Renal cortical epithelial cell (primary cell): Measurements from ENCODE around the gene TMED8. TPM values are rescaled to one million over a fixed set of nuclear protein-coding genes. Genes with fewer than 3 reads are reported as not detected.
A peak's percentile ranks its signal among the peaks of the same experiment; 100 is the strongest.
"Not testable (repeated sequence)": the region's sequence is repeated elsewhere in the genome, so short reads cannot be mapped to it uniquely, and the experiment has no call there.

ENCODE experiments used
- DNase-seq: peaks from one replicate; pipeline ENCODE4 v3.0.0-alpha.2; 2011; ENCODE audit warnings: low read depth
- total RNA-seq: library from RNA; depleted of rRNA; stranded (reverse); fragments of >200 nt; gene quantifications from 2 replicates; pipeline ENCODE4 v1.2.3, GENCODE V29; 2014

Gene TMED8
- total RNA-seq, 1 donor from 2014 or later, result 22.1 TPM

GRCh38 chr14:77322250-77322902, 54.5 kb downstream of the TMED8 start:
- no peak for DNase-seq

- peak; percentile 71 for DNase-seq
Measured at GRCh38 chr14:77320238-77320935, 56.5 kb downstream of the TMED8 start, which contains the start of gene POMT2. Gene POMT2 (minus strand): TSS chr14:77320883. CDS start chr14:77320681, 202 bp downstream.

GRCh38 chr14:77319422-77319821, 57.5 kb downstream of the TMED8 start:
- DNase-seq, result peak; percentile 51

GRCh38 chr14:77318756-77319155, 58.1 kb downstream of the TMED8 start:
- not testable (repeated sequence) for DNase-seq

DNA sequence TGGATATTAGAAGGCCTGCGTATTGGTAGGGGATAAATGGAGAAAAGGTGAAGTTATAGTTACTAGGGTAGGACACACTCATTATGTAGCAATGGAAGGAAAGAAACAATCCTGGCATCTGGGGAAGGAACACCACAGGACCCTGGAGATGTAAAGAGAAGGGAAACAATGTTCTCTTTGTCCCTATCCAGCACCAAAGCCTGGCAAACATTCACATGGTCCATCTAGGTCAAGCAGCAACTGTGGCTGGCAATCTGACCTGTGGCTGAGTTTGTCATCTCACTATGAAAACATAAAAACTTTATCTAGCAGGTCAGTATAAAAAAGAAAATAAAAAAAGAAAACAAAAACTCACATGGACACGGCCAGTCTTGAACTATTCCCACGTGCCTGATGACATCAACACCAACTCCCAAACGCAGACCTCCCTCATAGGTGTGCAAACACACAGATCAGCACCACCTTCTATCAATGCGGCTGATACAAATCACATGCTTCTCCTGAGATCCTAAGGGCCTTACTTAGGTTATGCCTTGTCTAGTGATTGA, 58.8 kb downstream of the TMED8 start:
- no peak for DNase-seq

- peak; percentile 45 for DNase-seq
Measured at GRCh38 chr14:77316872-77317301, 60.0 kb downstream of the TMED8 start.

DNA sequence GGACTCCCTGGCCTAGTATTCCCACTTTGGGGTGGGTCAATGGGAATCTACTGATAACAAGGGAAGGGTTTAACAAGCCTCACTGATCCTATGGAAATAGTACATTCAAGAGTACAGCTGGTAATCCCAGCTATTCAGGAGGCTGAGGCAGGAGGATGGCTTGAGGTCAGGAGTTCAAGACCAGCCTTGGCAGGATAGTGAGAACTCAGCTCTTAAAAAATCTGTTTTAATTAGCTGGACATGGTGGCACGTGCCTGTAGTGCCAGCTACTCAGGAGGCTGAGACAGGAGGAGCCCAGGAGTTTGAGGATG, 60.7 kb downstream of the TMED8 start:
- DNase-seq, result no peak

DNA sequence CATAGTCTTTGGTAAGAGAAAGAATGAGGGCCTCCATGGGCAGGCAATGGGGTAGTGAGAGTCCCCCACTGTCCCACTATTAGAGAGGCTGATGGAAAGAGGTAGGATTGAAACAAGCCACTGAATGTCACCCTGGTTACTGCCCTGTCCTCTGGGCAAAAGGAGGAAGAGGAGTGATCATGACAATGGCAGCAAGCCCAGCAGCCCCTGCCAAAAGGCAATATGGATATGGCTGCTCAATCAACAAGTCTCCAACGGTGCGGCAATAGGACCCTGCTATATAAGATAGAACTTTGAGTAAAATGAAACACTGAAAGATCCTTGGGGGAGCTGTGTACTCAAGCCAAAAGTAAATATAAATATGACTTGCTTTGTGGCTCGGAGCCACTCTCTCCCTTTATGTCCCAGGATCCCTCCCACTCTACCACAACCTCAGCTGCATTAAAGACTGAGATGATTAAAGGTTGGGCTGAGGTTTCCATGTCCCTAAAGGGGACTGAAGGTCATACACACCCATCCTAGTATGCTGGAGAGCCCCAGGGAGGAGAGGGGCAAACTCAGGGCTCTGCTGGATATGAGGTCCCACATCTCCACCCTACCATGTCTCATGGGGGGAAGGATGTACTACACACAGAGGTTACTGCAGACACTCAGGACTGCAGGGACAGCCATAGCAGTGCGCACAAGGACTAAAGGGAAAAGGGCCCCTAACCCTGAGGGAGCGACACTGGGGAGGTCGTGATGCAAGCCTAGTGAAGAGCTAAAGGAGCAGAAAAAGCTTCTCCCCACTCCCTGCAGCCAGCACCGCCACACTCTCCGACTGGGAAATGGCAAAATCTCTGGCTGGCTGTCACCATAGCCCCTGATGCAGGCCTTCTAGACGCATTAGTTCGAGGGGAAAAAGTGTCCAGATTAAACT, 62.1 kb downstream of the TMED8 start:
- DNase-seq, result no peak

DNA sequence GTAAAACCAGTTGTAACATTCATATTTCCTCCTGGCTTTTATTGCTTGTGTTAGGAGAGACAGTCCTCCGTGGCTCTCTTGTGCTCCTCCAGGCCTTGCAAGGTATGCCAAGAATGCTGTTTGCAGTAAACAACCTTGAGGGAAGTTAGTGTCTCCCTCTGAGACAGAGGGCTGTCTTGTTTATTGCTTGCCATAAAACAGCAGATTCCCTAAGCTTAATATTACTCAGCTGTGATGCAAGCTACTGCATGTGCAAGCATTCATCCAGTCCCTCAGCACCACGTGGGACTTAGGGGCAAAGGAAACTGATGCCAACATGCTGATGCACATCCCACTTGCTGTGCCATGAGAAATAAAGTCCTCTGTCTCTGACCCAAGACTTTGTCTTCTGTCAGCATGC, 62.9 kb downstream of the TMED8 start:
- DNase-seq, result peak; percentile 96

DNA sequence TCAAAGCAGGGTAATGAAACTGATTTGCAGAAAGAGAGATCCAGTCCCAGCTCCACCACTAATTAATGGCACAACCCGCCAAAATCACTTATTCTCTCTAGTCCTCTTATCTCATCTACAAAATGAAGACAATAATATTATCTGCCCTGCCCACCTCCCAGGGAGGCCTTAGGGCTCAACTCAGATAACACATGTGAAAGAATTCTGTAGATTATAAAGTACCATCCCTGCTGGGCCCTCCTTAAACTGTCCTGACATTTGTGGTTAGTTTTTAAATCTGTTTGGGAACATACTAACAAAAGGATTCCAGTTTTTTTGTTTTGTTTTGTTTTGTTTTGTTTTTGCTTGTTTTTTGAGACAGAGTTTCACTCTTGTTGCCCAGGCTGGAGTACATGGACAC, 63.5 kb downstream of the TMED8 start:
- no peak for DNase-seq

- DNase-seq, result no peak
Measured at GRCh38 chr14:77311217-77311616, 65.7 kb downstream of the TMED8 start.

DNA sequence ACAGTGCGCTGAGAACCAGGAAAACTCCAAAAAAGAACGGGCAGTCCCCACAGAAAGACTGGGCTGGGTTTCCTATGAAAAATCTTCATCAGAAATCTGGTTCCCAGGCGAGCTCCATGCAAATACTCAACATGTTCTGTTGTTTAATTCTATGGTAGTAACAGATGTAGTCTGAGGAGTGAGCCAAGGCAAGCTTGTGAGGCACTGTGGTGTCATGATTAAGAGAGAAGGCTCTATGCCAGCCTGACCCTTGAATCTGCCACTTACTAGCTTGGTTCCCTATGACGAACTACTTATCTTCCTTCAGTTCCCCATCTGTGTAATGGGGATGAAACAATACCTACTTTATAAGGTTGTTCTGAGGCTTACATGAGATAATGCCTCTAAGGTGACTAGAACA, 66.9 kb downstream of the TMED8 start:
- DNase-seq, result no peak

DNA sequence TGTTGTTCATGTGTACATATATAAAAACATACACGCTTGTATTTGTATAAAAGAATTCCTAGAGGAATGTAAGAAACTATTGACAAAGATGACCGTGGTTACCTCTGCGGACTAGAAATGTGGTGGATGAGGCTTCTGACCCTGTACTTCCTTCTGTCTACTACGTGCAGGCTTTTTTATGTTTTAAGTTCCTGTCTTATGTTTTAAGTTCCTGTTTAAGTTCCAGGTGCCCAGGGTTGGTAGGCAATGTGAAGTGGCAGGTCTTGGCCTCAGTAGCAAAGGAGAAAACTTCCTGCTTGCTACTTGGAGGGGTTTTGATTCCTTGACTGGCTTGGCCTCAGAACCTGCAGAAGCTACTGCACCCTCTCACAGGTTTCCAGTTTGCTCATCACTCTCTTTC, 67.8 kb downstream of the TMED8 start:
- DNase-seq, result no peak

GRCh38 chr14:77306851-77307496, 69.9 kb downstream of the TMED8 start:
- DNase-seq, result peak; percentile 57

DNA sequence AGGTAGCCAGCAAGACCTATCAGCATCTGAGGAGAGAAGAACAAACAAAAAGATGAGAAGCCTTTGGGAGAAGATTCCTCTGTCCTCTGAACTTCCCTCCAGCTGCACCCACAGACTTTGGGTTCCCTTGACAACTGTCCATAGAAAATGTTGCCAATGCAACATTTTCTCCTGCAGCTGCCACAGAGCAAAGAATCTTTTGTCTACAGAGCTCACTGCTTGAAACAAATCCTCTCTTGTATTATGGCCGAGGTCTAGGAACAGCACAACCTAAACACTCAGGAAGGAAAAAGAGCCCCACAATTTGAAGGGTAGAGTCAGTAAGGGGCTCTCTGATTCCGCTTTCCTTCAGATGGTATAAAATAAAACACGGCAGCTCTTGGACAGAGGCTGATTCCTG, 70.5 kb downstream of the TMED8 start:
- no peak for DNase-seq

DNA sequence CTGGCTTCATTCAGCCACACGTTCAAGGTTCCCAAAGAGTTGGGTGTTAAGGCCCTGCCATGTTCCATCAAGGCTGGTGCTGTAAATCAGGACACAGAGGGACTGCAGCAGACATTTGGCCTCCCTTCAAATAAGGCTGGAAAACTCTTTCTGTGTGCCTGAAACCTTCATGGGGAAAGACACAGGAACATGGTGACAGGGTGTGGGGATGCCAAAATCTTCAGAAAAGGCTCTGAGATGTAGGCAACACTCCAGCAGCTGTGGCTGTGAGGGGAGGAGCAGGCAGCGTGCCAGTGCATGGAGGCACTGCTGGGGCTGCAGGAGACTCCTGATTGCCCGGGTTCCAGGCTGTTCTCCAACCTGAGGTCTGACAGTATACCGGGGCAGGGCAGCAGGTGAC, 71.2 kb downstream of the TMED8 start:
- DNase-seq, result no peak

GRCh38 chr14:77303417-77304156, 73.3 kb downstream of the TMED8 start:
- peak; percentile 99 for DNase-seq

DNA sequence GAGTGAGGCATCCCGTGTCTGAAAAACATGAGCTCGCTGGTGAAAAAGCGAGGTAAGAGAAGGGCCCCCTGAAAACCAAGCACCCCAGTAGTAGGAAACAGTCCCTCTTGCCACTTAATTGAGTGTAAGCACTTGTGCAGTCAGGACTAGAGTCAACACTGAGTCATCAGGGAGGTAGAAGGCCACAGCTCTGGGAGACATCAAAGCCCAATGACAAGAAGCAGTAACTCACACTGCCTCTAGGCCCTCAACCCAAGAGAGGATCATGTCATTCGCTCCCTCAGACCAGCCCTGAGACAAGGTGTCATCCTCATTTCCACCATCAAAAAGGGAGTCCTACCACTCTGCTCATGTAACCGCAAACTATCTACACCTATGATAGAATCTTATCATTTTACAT, 74.0 kb downstream of the TMED8 start:
- DNase-seq, result peak; percentile 90

DNA sequence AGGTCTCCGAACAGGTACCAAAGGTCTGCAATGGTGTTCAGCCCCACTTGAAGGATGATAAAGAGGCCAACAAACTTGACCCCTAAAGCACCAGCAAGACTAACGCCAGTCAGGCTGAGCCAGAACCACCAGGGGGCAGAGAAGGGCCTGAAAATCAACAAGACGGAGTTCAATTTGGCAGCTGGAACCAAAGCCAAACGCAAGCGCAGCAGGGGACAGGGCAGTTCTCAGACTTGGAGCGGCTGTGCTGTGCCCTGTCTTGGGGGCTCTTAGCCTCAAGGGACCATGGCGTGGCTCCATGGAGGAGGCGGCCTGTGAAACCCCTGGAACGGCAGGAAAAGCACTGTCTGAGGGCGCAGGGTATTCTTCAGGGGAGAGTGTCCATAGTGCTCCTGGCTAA, 75.8 kb downstream of the TMED8 start:
- peak; percentile 79 for DNase-seq

- no peak for DNase-seq
Measured at GRCh38 chr14:77299771-77300170, 77.1 kb downstream of the TMED8 start.

- DNase-seq, result no peak
Measured at GRCh38 chr14:77296906-77297305, 80.0 kb downstream of the TMED8 start.
